ENCODE measurements around the gene EHMT1.

EHMT1 gene

GRCh38 chr9:137668203-137668602 lies 49.4 kb downstream of the EHMT1 start:
- no peak for DNase-seq (ENCODE audit: low read depth, low spot score)
- Histone ChIP-seq H3K9ac (ENCODE audit: insufficient read length, low read depth) (no peak overlapping the region), H3K4me3 (ENCODE audit: insufficient read length, low read depth) (no peak overlapping the region), H3K9me3 (ENCODE audit: insufficient read depth, low read length) (no peaks in the 10 kb centered on the region), H3K36me3 (ENCODE audit: insufficient read depth, insufficient read length, low read length) (peaks cover 19% of the 10 kb centered on the region), H3K4me1 (ENCODE audit: insufficient read depth, insufficient read length) (peaks cover 41% of the 10 kb centered on the region), H3K27me3 (ENCODE audit: insufficient read depth, insufficient read length) (no peaks in the 10 kb centered on the region)
- TF ChIP-seq YY1 (IDR thresholded peaks at IDR 0.05; ENCODE audit: insufficient read depth, insufficient read length), result no peak
- TF ChIP-seq ZNF274 (IDR thresholded peaks at IDR 0.05; ENCODE audit: low read depth, low read length), result no peak
- TF ChIP-seq SUZ12 (IDR thresholded peaks at IDR 0.05; ENCODE audit: extremely low read depth, insufficient read depth, insufficient read length), result no peak

GRCh38 chr9:137669261-137669672 lies 50.5 kb downstream of the EHMT1 start:
- Histone ChIP-seq H3K4me3 (ENCODE audit: insufficient read length, low read depth) (no peak overlapping the region), H3K4me1 (ENCODE audit: insufficient read depth, insufficient read length) (peaks cover 50% of the 10 kb centered on the region), H3K9ac (ENCODE audit: insufficient read length, low read depth) (no peak overlapping the region), H3K36me3 (ENCODE audit: insufficient read depth, insufficient read length, low read length) (peaks cover 19% of the 10 kb centered on the region), H3K9me3 (ENCODE audit: insufficient read depth, low read length) (no peaks in the 10 kb centered on the region), H3K27me3 (ENCODE audit: insufficient read depth, insufficient read length) (no peaks in the 10 kb centered on the region)
- DNase-seq (ENCODE audit: low read depth, low spot score), result no peak
- TF ChIP-seq ZNF274 (IDR thresholded peaks at IDR 0.05; ENCODE audit: low read depth, low read length), result no peak
- TF ChIP-seq SUZ12 (IDR thresholded peaks at IDR 0.05; ENCODE audit: extremely low read depth, insufficient read depth, insufficient read length), result no peak
- no peak for TF ChIP-seq YY1 (IDR thresholded peaks at IDR 0.05; ENCODE audit: insufficient read depth, insufficient read length)

DNA sequence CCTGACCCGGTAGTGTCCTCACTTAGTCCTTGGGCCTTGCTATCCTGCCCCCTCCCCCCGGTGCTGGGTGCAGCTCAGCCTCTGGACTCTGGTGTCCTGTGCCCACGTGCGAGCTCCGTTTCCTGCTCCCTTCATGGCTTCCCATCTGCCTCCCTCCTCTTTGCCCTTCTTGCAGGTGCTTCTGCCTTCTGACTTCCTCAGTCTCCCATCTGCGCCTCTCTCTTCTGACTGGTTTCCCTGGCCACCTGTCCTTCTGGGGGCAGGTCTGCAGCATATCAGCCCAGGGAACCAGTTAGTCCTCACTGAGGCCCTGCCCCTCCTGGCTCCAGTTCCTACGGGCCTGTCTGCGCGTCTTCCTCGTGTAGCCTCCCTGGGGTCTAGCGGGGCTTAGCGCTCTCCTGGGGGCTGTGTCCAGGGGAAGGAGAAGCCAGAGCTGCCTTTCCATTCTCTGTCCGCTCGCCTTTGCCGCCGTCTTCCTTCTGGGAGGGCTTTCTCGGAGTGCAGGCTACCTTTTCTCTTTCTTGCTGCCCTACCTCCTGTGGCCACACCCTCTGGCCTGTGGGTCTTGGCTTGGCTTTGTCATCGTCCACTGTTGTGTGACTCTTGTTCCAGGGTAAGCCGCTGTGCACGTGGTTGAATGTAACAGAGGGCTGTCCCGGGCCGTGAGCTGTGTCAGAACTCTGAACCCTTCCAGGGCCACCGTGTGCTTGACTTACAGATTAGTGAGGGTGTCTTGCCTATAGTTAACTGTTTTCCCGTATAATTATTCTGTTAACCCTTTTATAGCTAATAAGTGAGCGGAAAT lies 51.8 kb downstream of the EHMT1 start:
- Histone ChIP-seq H3K27me3 (ENCODE audit: insufficient read depth, insufficient read length) (no peaks in the 10 kb centered on the region), H3K4me1 (ENCODE audit: insufficient read depth, insufficient read length) (peaks cover 46% of the 10 kb centered on the region), H3K4me3 (ENCODE audit: insufficient read length, low read depth) (no peak overlapping the region), H3K9me3 (ENCODE audit: insufficient read depth, low read length) (no peaks in the 10 kb centered on the region), H3K9ac (ENCODE audit: insufficient read length, low read depth) (peak overlapping the region; percentile 52), H3K36me3 (ENCODE audit: insufficient read depth, insufficient read length, low read length) (peaks cover 10% of the 10 kb centered on the region)
- no peak for DNase-seq (ENCODE audit: low read depth, low spot score)
- TF ChIP-seq SUZ12 (IDR thresholded peaks at IDR 0.05; ENCODE audit: extremely low read depth, insufficient read depth, insufficient read length) (no peak), YY1 (IDR thresholded peaks at IDR 0.05; ENCODE audit: insufficient read depth, insufficient read length) (no peak), ZNF274 (IDR thresholded peaks at IDR 0.05; ENCODE audit: low read depth, low read length) (no peak)

GRCh38 chr9:137671196-137671538 lies 52.4 kb downstream of the EHMT1 start:
- H3K9ac ChIP-seq (ENCODE audit: insufficient read length, low read depth), result no peak overlapping the region
- peaks cover 43% of the 10 kb centered on the region for H3K4me1 ChIP-seq (ENCODE audit: insufficient read depth, insufficient read length)
- H3K4me3 ChIP-seq (ENCODE audit: insufficient read length, low read depth), result no peak overlapping the region

GRCh38 chr9:137671721-137672120 lies 52.9 kb downstream of the EHMT1 start:
- Histone ChIP-seq H3K27me3 (ENCODE audit: insufficient read depth, insufficient read length) (no peaks in the 10 kb centered on the region), H3K4me1 (ENCODE audit: insufficient read depth, insufficient read length) (peaks cover 37% of the 10 kb centered on the region), H3K9ac (ENCODE audit: insufficient read length, low read depth) (peak overlapping the region; percentile 12), H3K36me3 (ENCODE audit: insufficient read depth, insufficient read length, low read length) (peaks cover 10% of the 10 kb centered on the region), H3K4me3 (ENCODE audit: insufficient read length, low read depth) (no peak overlapping the region), H3K9me3 (ENCODE audit: insufficient read depth, low read length) (no peaks in the 10 kb centered on the region)
- TF ChIP-seq YY1 (IDR thresholded peaks at IDR 0.05; ENCODE audit: insufficient read depth, insufficient read length), result no peak
- TF ChIP-seq ZNF274 (IDR thresholded peaks at IDR 0.05; ENCODE audit: low read depth, low read length), result no peak
- TF ChIP-seq SUZ12 (IDR thresholded peaks at IDR 0.05; ENCODE audit: extremely low read depth, insufficient read depth, insufficient read length), result no peak
- no peak for DNase-seq (ENCODE audit: low read depth, low spot score)

More at GRCh38 chr9:137671196-137671538, 52.4 kb downstream of the EHMT1 start:
- H3K27me3 ChIP-seq (ENCODE audit: insufficient read depth, insufficient read length), result no peaks in the 10 kb centered on the region
- no peak for DNase-seq (ENCODE audit: low read depth, low spot score)
- peaks cover 10% of the 10 kb centered on the region for H3K36me3 ChIP-seq (ENCODE audit: insufficient read depth, insufficient read length, low read length)
- no peaks in the 10 kb centered on the region for H3K9me3 ChIP-seq (ENCODE audit: insufficient read depth, low read length)
- TF ChIP-seq YY1 (IDR thresholded peaks at IDR 0.05; ENCODE audit: insufficient read depth, insufficient read length) (no peak), SUZ12 (IDR thresholded peaks at IDR 0.05; ENCODE audit: extremely low read depth, insufficient read depth, insufficient read length) (no peak), ZNF274 (IDR thresholded peaks at IDR 0.05; ENCODE audit: low read depth, low read length) (no peak)

DNA sequence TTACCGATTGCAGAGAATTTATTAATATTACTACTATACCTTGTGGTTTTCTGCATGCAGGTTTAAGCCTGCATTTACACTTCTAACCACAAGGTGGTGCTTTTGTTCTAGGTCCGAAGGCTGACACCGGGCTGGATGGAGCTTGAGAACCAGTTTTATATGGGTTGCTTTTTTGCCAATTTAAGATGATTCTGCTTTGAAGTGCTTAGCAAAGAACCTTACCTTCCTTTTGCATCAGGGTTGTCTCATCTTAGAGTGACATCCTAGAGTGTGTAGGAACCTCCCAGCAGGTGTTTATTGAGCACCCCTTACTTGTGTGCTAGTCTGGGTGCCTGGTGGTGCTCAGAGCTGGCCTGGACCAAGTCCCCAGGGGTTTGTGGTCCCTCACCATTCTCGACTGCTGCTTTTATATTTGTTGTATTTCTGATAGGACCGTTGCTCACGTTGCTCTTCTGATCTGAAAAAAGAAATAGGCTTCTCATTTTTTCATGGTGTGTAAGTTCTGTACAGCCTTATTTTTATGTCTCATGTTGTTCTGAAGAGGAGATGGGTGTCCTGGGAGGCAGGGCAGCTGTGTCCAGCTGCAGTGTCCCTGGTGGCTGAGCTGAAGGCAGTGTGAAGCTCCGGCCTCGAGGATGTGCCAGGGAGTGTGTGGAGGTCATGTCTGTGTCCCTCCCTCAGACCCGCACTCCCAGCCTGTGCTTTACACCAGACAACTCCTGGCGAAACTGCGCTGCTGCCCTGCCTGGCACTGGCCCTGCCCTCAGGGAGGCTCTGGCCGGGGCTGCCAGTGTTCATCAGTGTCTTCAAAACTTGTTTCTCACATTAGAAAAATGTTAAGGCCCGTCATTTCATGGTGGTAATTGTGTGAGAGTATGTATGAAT lies 54.3 kb downstream of the EHMT1 start:
- TF ChIP-seq SUZ12 (IDR thresholded peaks at IDR 0.05; ENCODE audit: extremely low read depth, insufficient read depth, insufficient read length), result no peak
- TF ChIP-seq YY1 (IDR thresholded peaks at IDR 0.05; ENCODE audit: insufficient read depth, insufficient read length), result no peak
- TF ChIP-seq ZNF274 (IDR thresholded peaks at IDR 0.05; ENCODE audit: low read depth, low read length), result no peak
- peaks cover 35% of the 10 kb centered on the region for H3K4me1 ChIP-seq (ENCODE audit: insufficient read depth, insufficient read length)
- no peak overlapping the region for H3K4me3 ChIP-seq (ENCODE audit: insufficient read length, low read depth)
- H3K36me3 ChIP-seq (ENCODE audit: insufficient read depth, insufficient read length, low read length), result peaks cover 8% of the 10 kb centered on the region
- no peaks in the 10 kb centered on the region for H3K27me3 ChIP-seq (ENCODE audit: insufficient read depth, insufficient read length)
- H3K9me3 ChIP-seq (ENCODE audit: insufficient read depth, low read length), result no peaks in the 10 kb centered on the region
- DNase-seq (ENCODE audit: low read depth, low spot score), result no peak
- no peak overlapping the region for H3K9ac ChIP-seq (ENCODE audit: insufficient read length, low read depth)

DNA sequence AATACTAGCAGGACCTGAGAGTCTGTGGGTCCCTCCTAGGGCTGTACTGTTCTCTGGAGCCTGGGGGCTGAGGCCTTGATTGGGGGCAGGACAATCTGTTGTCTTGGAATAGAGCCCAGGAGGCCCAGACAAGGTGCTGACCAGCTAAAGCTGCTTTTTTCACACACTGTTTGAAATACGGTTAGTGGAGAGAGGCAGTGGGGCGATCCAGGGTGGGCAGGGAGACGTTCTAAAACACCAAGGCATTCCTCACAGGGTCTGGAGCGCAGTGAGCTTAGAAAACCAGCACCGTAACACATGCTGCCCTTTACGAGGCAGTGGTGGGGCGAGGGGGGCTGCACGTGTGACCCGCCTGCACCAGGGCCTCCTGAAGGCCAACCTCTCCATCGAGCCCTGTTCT lies 55.1 kb downstream of the EHMT1 start:
- DNase-seq (ENCODE audit: low read depth, low spot score), result no peak
- TF ChIP-seq SUZ12 (IDR thresholded peaks at IDR 0.05; ENCODE audit: extremely low read depth, insufficient read depth, insufficient read length) (no peak), ZNF274 (IDR thresholded peaks at IDR 0.05; ENCODE audit: low read depth, low read length) (no peak)

More for the DNA sequence above, 55.1 kb downstream of the EHMT1 start:
- Histone ChIP-seq H3K27me3 (ENCODE audit: insufficient read depth, insufficient read length) (no peaks in the 10 kb centered on the region), H3K36me3 (ENCODE audit: insufficient read depth, insufficient read length, low read length) (peaks cover 11% of the 10 kb centered on the region), H3K4me3 (ENCODE audit: insufficient read length, low read depth) (no peak overlapping the region), H3K9me3 (ENCODE audit: insufficient read depth, low read length) (no peaks in the 10 kb centered on the region), H3K9ac (ENCODE audit: insufficient read length, low read depth) (peak overlapping the region; percentile 68), H3K4me1 (ENCODE audit: insufficient read depth, insufficient read length) (peaks cover 35% of the 10 kb centered on the region)

All from NT2/D1 (cell line).